ENCODE results near the gene OSTF1.

OSTF1 gene, protein sequence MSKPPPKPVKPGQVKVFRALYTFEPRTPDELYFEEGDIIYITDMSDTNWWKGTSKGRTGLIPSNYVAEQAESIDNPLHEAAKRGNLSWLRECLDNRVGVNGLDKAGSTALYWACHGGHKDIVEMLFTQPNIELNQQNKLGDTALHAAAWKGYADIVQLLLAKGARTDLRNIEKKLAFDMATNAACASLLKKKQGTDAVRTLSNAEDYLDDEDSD

DNA sequence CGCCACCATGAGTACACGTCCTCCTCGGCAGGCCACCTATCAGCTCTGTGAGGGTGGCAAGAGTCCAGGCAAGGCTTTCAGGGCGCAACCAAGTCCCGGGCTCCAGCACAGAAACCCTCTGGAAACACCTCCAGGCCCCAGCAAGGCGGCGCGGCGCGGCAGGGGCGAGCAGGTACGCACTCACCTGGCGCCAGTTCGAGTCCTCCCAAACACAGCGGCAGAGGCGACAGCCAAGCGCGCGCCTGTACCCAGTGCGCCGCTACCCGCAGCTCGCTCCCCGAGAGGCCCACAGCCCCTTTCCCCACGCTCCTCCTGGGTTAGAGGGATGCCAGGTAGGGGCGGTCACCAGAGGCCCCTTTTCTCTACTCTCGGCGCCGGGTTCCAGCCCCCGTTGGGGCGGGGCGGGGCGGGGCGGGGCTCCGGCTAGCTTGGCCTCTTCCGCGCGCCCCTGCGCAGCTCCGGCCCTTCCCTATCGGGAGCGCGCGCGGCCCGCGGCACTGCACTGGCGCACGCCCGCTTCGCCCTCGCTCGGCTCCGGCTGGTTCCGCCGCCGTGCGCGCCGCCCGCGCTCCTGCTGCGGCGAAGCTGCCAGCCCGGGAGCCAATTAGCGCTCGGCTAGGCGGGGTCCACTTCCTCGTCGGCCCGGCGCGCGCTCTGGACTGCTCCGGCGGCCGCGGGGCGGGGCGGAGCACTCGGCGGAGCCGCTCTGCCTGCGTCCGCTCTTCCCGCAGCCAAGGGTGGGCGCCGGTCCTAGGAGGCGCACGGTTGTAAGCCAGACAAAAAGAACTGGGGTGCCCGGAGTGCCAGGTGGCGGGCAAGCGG, at the start of gene OSTF1, which contains the start of gene NMRK1:
Gene OSTF1 (plus strand): TSS at position 691 of the 822 bp plus-strand sequence. CDS start 179 bp downstream, outside the sequence.
Gene NMRK1 (minus strand): TSS at position 332 of the 822 bp plus-strand sequence. CDS start 5,040 bp downstream, outside the sequence.
- peak; percentile 81 for DNase-seq (ENCODE audit: low read depth, low spot score)

DNA sequence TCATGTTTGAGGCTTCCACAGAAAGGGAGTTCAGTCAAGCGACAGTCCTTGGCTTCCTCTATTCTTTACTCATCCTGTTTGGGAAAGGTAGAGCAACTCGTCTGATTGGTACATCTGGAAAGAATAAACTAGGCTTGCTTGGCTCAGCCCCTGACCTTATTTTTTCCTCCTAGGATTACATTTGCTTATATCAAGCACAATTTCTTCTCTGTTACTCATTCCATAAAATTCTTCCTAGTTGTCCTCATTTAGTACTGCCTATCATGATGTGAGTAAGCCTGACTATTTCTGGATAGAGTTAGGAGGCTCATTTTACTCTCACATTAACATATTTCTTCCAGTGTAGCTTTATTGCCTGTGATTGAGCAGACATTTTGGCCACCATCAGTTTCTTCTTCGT, 49.3 kb upstream of the OSTF1 start:
- DNase-seq (ENCODE audit: low read depth, low spot score), result no peak

DNA sequence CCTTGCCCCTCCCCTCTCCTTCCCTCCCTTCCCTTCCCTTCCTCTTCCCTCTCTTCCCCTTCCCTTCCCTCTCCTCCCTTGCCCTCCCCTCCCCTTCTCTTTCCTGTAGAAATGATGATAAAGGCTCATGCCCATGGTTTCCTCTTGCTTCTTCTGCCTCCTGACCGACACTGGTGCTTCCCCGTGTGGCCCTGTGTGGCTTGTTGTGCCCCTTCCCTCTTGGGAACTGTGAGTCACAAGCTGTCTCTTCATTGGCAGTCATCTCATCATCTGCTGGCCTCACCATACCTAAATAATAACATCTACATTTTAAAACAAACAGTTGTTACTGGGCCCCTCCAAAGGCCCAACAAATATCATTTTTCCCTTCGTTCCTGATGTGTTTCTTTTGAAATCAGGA, 48.5 kb upstream of the OSTF1 start:
- DNase-seq (ENCODE audit: low read depth, low spot score), result no peak

DNA sequence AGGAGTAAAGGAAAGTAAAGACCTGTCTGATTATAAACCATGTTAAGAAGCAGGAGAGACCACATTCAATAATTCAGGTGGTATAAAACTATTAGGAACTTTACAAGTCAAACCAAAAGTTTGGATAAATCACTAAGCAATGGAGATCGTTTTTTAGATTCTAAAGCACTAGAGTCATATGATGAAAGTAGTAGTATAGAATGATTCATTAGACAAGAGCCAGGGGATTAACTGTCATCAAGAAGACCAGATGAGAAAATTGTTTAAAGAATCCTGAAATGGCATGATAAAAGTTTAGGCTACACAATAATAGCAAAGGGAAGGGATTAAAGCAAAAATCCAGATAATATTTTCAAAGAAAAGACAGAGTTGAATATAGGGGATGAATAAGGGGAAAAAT, 47.3 kb upstream of the OSTF1 start:
- no peak for DNase-seq (ENCODE audit: low read depth, low spot score)

DNA sequence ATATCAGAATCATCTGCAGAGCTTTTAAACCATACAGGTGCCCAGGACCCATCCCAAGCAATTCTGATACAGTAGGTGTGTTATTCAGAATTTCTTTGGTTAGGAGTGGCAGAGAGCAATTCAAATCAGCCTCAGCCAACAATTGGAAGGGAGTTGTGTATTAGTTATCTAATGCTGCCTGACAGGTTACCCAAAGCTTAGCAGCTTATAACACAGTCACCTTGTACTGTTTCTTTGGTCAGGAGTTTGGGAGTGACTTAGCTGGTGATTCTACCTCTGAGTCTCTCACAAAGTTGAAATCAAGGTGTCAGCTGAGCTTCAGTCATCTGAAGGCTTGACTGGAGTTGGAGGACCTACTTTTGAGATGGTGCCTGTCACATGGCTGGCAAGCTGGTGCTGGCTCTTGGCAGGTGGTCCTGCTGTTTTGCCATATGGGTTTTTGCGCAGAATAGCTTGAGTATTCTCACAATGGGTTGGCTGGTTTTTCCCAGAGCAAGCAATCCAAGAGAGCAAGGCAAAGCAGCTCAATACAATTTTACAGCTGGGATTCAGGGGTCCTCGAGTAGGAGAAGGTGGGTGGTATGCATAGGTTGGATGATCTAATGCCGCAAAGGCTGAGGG, 41.5 kb upstream of the OSTF1 start:
- DNase-seq (ENCODE audit: low read depth, low spot score), result no peak

DNA sequence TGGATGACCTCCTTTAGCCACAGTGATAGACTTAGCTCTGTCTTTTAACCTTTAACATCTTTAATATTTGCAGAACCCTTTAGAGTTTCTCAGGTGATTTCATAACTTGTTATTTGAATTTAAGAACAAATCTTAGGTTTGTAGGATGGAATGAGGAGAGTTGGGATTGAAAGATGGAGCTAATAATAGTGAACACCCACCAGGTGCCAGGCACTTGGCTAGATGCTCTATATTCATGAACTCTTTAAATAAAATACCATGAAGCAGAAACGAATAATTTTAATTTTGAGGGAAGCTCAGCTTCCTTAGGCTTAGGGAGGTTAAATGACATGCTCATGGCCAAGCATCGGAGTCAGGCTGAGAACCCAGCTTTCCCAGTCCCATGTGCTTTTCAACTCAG, 40.8 kb upstream of the OSTF1 start:
- DNase-seq (ENCODE audit: low read depth, low spot score), result no peak

DNA sequence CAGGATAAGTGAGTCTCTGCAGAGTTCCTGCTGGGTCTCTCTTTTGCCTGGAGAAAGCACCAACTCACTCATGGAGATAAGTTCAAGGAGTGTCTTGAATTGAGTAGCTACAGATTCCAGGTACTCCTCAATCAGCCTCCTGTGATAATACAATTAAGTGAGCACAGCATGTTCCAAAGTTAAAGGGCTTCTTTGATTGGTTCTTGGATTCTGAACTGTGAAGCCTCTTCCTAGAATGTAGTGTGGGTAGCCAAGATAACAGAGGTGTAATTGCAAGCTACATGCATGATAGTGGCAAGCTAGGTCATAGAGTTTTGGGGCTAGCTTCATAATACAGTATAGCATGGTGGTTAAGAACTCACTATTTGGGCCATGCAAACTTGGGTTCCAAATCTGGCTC, 37.0 kb upstream of the OSTF1 start:
- no peak for DNase-seq (ENCODE audit: low read depth, low spot score)

DNA sequence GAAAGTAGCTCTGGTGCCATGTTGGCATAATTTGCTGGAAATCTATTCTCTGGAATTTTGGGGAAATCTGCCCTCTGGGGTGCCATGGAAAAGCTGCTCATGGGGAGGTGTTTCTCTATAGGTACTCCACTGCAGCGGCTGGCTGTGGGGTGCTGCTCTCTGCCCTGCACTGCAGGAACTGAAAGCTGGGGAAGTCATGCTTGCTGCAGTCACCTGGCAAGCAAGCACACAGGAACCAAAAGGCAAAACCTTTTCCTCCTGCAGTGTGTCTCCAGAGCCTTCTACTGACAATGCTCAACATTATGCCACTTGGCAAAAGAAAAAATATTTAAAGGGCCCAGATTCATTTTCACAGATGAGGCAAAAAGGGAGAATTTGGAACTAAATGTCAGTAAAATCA, 34.4 kb upstream of the OSTF1 start:
- DNase-seq (ENCODE audit: low read depth, low spot score), result no peak

DNA sequence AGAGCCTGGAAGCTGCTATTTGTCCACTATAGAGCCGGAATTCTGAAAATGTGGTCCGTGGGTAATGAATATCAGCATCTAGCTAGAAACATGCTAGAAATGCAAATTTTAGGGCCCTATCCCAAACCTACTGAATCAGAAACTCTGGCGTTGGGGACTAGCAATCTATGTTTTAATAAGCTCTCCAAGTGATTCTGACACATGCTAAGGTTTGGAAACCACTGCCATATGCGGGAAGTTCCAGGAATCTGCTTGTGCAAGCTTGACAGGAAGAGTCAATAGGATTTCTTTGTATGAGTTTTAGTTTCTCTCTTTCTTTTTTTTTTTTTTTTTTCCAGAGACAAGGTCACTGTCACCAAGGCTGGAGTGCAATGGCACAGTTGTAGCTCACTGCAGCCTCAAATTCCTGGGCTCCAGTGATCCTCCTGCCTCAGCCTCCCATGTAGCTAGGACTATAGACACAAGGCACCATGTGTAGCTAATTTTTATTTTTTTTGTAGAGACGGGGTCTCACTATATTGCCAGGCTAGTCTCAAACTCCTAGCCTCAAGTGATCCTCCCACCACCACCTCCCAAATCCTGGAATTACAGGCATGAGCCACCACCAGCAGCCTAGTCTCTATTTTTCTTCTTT, 33.8 kb upstream of the OSTF1 start:
- DNase-seq (ENCODE audit: low read depth, low spot score), result no peak

DNA sequence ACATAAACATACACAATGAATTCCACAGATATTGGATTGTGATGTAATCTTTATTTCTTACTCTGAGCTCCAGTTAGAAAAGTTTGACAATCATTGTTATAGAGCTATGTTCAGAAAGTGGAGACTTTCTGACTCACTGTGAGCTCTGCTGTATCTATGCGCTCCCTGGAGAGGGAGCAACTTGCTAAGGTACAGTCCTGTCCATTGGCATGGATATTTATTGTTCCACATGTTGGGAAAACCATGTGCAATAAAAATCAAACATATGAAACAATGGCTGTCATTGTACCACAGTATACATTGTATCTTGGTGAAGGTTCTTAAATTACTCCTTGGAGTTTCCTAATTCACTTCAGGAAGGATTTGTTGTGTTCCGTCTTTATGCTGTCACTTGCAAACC, 27.1 kb upstream of the OSTF1 start:
- no peak for DNase-seq (ENCODE audit: low read depth, low spot score)

DNA sequence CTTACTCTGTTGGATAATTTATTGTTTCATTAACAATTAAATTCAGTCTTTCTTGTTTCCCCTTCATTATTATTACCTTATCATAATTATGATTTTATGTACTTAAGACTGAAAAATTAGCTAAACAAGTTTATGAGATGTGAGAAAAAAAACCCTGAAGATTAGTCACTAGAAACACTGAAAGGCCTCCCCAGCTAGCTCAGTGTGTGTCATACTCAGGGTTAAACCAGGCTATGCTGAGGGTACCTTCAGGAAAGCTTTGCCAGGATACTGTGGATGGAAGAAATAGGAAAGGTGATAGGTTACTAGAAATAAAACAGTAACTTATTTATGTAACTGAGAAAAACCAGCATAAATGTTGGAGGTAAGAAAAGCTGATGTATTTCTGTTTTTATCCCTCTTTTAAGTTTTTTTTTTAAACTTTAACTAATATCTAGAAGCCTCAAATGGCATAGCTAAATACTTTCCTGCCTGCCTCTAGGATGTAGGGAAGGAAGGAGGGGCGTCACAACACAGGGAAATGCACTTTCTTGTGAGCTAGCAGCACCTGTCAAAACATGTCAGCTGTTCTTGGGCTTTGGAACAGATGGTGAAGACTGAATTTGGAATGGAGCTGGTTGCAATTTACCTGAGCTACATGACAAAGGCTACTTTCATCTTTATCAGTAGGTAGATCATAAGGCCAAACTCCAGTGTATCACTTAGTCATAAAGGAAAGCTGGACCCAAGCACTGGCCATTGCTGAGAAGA, 24.6 kb upstream of the OSTF1 start:
- no peak for DNase-seq (ENCODE audit: low read depth, low spot score)

DNA sequence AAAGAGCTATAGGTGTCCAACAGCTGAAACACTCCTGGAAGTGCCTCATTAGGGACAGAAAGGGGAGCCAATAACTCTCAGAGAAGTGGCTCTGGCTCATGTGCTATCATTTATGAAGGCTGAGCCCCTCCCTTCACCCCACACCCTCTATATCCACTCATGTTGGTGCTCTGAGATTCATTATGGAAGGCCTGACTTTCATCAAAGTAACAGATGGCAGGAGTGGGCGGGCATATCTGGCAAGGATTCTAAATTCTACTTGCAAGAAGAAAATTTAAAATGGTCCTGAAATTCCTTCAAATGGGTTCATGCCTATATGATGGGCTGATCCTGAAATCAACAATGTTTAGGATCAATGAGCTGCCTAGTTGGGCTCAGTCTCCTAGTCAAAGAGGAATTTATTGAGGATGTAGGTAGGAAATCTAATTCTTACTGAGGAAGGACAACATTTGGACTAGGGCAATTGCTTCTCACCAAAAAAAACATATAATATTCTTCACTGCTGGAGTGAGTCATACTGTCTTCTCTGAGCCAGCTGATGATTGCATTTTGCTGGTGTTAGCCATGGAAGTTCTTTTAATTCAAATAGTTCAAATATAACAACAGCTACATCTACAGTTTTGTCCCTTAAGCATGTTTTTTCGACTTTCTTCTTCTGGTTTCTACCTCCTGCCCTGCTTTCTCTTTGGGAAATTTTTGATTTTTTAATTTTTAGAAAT, 23.8 kb upstream of the OSTF1 start:
- DNase-seq (ENCODE audit: low read depth, low spot score), result no peak

DNA sequence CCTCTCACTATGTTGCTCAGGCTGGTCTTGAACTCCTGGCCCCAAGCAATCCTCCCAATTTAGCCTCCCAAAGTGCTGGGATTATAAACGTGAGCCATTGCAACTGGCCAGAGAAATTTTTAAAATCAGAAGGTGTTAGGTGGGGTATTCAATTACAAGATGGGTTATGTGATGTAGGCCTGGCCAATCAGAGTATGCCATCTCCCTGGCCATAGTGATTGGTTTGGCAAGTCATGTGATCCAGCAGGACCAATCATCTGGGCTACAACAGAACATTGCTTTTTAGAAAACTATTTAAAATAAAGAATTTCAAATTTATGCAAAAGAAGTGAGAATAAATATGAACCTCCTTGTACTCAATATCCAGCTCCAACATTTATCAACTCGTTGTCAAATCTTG, 22.8 kb upstream of the OSTF1 start:
- DNase-seq (ENCODE audit: low read depth, low spot score), result no peak

DNA sequence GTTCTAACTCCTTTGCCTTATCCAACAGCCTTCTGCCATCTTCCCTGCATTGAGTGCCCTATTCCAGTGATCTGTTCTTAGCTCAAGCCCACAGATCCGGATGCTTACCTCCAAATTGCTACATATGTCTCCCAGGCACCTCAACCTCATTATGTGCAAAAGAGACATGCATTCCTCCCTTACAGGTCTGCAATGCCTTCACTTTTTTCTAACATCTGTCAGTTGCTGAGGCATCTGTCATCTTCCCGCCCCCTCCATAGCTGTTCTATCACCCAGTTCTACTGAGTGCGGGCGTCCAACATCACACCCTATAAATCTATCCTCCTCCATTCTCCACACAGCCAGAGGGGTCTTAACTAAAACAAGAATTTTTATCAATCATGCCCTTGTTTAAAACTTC, 20.4 kb upstream of the OSTF1 start:
- DNase-seq (ENCODE audit: low read depth, low spot score), result no peak

DNA sequence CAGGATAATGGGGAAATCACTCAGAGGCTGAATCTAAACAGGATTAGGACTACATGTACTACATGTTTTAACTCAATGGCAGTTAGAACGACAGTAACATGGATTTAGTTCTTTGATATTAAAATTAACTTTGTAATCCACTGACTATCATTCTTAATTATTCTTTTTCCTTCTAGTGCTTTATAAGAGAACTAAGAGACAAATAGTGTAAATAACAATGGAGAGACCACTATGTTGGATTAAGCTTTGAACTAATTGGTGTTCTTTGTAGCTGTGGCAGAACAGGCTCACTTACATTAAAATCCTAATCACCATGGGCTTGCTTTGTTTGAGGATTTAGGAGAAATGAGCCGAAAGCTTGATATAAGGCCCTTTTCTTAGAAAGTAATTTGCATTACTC, 19.1 kb upstream of the OSTF1 start:
- no peak for DNase-seq (ENCODE audit: low read depth, low spot score)

DNA sequence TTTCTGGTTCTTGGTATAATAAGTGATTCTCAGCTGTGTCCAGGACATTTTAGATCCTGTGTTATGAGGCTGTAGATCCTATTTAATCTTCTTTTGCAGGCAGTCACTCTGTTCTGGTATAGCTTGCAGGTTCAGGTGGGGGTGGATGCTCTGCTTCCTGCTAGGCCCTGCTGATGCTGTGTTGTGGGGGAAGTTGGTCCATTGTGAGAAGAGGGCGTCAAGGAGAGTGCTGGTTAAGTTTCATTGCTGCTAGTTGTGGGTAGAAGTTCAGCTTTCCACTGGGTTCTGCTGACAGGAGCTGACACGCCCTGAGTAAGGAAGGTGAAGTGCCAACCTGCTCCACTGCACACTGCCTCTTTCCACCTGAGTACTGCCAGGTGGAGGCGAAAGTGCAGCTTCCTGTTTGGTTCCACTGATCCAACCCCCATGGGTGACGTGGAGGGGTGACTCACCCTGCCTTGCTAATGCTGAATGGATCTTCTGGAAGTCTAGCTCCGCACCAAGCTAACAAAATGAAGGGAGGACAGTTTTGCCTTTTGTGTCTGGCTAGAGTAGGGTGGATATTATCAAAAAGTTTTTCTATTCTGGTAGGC, 16.7 kb upstream of the OSTF1 start:
- DNase-seq (ENCODE audit: low read depth, low spot score), result no peak

DNA sequence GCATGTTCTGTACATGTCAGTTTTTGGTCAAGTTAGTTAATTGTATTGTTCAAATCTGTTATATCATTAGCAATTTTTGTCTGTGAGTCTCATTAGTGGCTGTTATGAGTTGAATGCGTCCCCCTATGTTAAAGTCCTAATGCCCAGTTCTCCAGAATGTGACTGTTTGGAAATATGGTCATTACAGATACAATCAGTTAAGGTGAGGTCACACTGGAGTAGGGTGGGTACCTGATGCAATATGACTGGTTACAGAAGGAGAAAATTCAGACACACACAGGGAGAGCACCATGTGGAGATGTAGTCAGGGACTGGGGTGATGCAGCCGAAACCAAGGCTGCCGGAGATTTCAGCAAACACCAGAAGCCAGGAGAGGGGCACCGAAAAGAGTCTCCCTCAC, 15.4 kb upstream of the OSTF1 start:
- DNase-seq (ENCODE audit: low read depth, low spot score), result no peak

DNA sequence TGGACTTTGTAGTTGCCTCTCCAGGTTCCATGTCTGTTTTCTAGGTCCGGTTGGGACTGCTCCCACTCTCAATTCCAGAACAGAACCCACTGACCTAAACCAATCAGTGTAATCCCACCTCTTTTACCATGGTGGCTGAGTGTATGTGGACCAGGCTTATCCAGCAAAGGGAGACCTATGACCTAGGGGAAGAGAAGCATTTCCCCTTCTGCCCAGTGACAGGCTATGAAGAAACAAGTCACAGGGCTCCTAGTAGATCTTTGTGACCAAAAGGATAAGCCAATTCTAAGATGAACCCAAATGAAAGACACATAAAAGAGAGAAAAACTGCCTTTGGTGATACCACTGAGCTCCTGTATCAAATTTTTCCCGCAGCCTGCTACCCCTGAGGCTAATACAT, 6.7 kb upstream of the OSTF1 start:
- no peak for DNase-seq (ENCODE audit: low read depth, low spot score)

DNA sequence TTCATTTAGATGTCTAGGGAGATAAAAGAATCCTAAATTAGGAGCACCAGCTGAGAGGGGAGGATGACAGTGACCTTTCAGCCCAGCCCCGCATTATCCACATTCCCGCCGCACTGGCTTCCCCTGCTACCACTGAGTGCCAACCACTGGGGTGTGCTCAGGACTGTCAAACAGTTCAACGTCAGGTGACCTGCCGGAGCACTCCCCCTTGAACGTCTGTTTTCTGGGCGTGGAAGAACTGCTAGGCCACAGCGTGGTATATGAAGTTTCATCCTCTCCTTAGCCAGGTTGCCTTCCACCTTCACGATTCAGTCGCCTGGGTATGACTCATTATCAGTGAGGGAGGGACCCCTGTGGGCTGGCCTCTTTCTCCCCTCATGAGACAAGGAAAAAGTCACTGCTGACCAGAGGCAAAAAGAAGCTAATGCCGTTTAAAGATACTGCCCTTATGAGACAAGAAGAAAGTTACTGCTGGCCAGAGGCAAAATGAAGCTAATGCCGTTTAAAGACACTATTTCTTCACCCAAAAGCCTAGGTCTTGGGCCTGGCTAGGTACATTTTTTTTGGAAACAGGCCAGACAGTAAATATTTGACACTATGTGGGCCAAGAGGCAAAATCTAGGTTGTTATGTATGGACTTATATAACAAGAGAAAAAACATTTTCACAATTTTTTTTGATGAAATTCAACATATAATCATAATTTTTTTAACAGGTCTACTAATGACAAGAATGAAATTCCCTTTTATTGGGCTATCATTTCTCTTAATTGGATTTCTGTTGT, 4.9 kb upstream of the OSTF1 start:
- no peak for DNase-seq (ENCODE audit: low read depth, low spot score)
